Mucosa of descending colon (tissue), 3 donors: ENCODE measurements around the gene SPR. TPM values are rescaled to one million over a fixed set of nuclear protein-coding genes. Genes with fewer than 3 reads are reported as not detected.

Experiments used
- ATAC-seq: fragments of 200-7000 bp; cut with Tn5 transposase; one replicate; pipeline ENCODE4 v1.9.1; 2020; ENCODE audit warnings: mild to moderate bottlenecking, moderate library complexity
- DNase-seq, 3 donors: peaks; one replicate each; pipeline ENCODE4 v3.0.0-alpha.2; 2020
- H3K36me3 ChIP-seq: fragments of 200-600 bp; one replicate; pipeline ENCODE4 v1.8.0; 2021; ENCODE audit warnings: low read depth, mild to moderate bottlenecking
- H3K4me1 ChIP-seq: fragments of 200-600 bp; one replicate; pipeline ENCODE4 v1.8.0; 2021; ENCODE audit warnings: low read depth, mild to moderate bottlenecking
- H3K4me3 ChIP-seq: fragments of 200-600 bp; one replicate; pipeline ENCODE4 v1.8.0; 2021; ENCODE audit warnings: mild to moderate bottlenecking
- H3K9me3 ChIP-seq: fragments of 200-600 bp; one replicate; pipeline ENCODE4 v1.8.0; 2021; ENCODE audit warnings: mild to moderate bottlenecking
- CTCF ChIP-seq: fragments of 200-600 bp; IDR thresholded peaks from one replicate; pipeline ENCODE4 v1.8.0; 2022; ENCODE audit warnings: antibody characterized with exemption, mild to moderate bottlenecking
- intact Hi-C, 2 donors: fragments of 100-400 bp; cut with DNase I in 1 of 2; cut with micrococcal nuclease in 1 of 2; formaldehyde crosslinking; loops; one replicate each; pipeline versions ENCODE4 v1.11.0 to v1.11.1; 2022; cut with DNase I, micrococcal nuclease
- total RNA-seq, 3 donors: library from RNA; stranded (reverse); fragmentation: NEBNext Ultra II Directional in 2 of 3; extraction: Animal tissue kit (Norgen Biotek cat#: 25700) in 2 of 3; gene quantifications; one replicate each; pipeline versions ENCODE4 v1.2.1 to v1.2.4, GENCODE V29; 2021 to 2023
- donor health status: DM: no; HTN: no; CAD: no; lungs with moderate emphysema.
- donor health status: DM: no; HTN: no; CAD: no.
- donor health status: DM: no; HTN: yes; CAD: no.

SPR gene
- total RNA-seq, 3 donors from 2014 or later = 53.7 to 91.0 (median 60.9) TPM

- ATAC-seq (peak; percentile 7), DNase-seq (peak in 1 of 3 donors; percentile 45)
- no peak for TF ChIP-seq CTCF
- Histone ChIP-seq H3K4me3 (no peak overlapping the region), H3K4me1 (peaks cover 26% of the 10 kb centered on the region), H3K36me3 (no peaks in the 10 kb centered on the region), H3K9me3 (no peaks in the 10 kb centered on the region)
- intact Hi-C loops = no loop called here
These were observed 30.8 kb downstream of the SPR start for GRCh38 chr2:72917877-72918553.

- intact Hi-C loops = no loop called here
- H3K4me1 ChIP-seq = peaks cover 36% of the 10 kb centered on the region
- no peaks in the 10 kb centered on the region for H3K9me3 ChIP-seq
- TF ChIP-seq CTCF = no peak
- no peak for DNase-seq
- ATAC-seq = no peak
- no peak overlapping the region for H3K4me3 ChIP-seq
- H3K36me3 ChIP-seq = no peaks in the 10 kb centered on the region
These were observed 32.5 kb downstream of the SPR start for GRCh38 chr2:72919414-72920317.

GRCh38 chr2:72920318-72921087 is 33.3 kb downstream of the SPR start:
- H3K4me1 ChIP-seq = peaks cover 39% of the 10 kb centered on the region
- intact Hi-C loops = no loop called here
- DNase-seq (no peak), ATAC-seq (no peak)
- no peak for TF ChIP-seq CTCF
- no peak overlapping the region for H3K4me3 ChIP-seq
- H3K9me3 ChIP-seq = no peaks in the 10 kb centered on the region
- H3K36me3 ChIP-seq = no peaks in the 10 kb centered on the region

GRCh38 chr2:72921088-72921851 is 34.1 kb downstream of the SPR start:
- no peak for DNase-seq
- Histone ChIP-seq H3K36me3 (no peaks in the 10 kb centered on the region), H3K4me1 (peaks cover 33% of the 10 kb centered on the region), H3K4me3 (no peak overlapping the region), H3K9me3 (no peaks in the 10 kb centered on the region)
- TF ChIP-seq CTCF = no peak
- no peak for ATAC-seq
- intact Hi-C loops = no loop called here

GRCh38 chr2:72921853-72922252 is 34.6 kb downstream of the SPR start:
- intact Hi-C loops = no loop called here
- Histone ChIP-seq H3K4me3 (no peak overlapping the region), H3K4me1 (peaks cover 27% of the 10 kb centered on the region), H3K36me3 (no peaks in the 10 kb centered on the region), H3K9me3 (no peaks in the 10 kb centered on the region)
- no peak for DNase-seq
- no peak for ATAC-seq
- no peak for TF ChIP-seq CTCF
